T-helper 1 cell (primary cell): ENCODE data around the gene LRRC8A.
A peak's percentile ranks its signal among the peaks of the same experiment; 100 is the strongest.
"Not testable (repeated sequence)": the region's sequence is repeated elsewhere in the genome, so short reads cannot be mapped to it uniquely, and the experiment has no call there.

Experiments
- DNase-seq, 5 donors: peaks; one replicate each; pipeline ENCODE4 v3.0.0-alpha.2; 2012 to 2020

LRRC8A gene

DNA sequence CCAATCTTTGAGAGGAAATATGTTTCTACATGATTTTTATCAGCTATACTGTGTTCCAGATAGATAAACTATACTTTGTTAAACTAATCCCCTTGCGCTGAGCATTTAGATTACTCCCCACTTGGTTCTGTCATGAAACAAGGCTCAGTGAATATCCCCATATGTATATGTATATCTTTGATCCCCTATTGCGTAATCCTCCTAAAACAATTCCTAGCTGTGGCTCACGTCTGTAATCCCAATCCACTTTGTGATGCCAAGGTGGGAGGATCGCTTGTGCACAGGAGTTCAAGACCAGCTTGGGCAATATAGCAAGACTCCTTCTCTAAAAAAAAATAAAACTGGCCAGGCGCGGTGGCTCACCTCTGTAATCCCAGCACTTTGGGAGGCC lies 41.6 kb downstream of the LRRC8A start:
- DNase-seq: no peak

DNA sequence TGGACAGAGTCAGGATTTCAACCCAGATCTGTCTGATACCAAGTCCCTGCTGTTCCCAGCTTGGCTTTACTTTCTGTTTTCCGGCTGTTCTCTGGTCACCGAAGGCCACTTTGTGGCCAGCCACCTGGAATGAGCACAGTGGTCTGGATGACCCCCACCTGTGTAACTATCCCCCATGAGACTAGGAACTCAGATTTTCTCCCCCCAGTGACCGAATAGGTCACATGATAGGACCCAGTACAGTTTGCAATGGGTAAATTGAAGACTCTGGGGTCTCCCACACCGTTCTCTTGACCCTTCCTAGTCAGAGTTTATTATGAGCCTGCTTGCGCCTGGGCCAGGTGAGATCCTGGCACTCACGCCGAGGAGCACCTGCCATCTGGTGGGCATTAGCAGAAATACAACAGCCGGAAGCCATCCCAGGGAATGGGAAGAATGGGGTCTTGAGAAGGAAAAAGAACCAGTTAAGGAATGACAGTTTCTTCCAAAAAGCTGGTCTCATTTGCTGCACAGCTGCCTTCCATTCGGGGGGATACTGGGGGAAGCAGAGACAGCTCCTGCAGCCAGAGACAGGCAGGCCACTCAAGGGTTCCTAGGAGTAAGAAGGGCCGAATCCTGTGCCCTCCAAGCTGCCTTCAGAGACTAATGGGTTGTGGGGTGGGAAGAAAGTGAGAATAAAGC lies 45.9 kb downstream of the LRRC8A start:
- DNase-seq: peak in 3 of 5 donors; percentile 30 to 42 (median 37)

DNA sequence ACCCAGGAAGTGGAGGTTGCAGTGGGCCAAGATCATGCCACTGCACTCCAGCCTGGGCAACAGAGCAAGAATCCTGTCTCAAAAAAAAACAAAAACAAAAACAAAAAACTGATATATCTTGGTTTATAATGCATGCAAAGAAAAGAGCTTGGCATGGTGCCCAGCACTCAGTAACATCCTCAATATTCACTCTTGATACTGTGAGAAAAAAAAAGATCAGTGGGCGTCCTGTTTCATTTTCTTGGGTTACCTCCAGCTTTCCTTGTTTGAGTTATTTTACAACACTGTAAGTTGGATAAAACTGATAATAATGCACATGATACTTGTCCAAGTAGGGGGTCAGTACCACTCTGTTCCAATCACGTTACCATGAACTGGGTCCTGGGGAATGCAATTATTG lies 46.7 kb downstream of the LRRC8A start:
- no peak for DNase-seq

- DNase-seq: no peak
Measured at GRCh38 chr9:128929560-128929959, 47.6 kb downstream of the LRRC8A start.

DNA sequence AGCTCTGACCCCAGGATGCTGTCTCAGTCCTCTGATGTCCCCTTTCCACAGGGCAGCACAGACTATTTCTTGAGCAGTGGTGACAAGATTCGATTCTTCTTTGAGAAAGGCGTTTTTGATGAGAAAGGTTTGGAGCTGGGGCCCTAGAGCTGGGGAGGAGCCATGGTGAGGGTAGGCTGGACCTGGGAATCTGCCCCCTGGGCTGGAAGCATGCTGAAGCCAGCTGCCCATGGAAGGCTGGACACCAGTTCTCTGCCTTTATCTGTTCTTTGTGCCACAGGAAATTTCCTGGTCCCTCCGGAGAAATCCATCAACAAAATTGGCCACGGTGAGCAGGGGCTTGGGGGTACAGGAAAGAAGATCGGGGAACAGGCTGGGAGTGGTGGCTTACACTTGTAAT lies 51.8 kb downstream of the LRRC8A start:
- DNase-seq: no peak

DNA sequence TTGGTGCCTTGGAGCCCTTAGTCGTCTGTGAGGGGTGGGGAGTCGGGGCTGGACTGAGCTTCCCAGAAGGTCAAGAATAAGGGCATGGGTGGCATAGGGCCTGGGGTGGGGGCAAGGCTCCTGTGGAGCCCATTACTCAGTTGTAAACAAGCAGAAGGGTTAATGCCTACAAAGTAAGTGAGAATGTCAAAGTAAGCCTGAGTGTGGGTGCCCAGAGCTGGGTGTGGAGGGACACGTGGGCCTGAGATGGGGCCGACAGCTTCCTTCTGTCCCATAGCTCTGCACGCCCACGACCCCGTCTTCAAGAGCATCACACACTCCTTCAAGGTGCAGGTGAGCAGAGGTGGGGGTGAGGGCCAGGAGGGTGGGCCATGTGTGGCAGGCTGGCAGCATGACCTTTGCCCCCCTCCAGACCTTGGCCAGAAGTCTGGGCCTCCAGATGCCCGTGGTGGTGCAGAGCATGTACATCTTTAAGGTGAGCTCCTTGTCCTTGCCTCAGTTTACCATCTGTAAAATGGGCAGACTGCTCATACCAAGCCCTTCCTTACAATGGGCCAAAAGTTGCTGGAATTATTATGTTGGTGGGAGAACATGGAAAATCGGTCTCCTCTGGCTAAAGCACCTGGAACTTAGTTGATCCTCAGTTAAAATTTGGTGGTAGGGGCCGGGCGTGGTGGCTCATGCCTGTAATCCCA lies 54.4 kb downstream of the LRRC8A start:
- DNase-seq: no peak

DNA sequence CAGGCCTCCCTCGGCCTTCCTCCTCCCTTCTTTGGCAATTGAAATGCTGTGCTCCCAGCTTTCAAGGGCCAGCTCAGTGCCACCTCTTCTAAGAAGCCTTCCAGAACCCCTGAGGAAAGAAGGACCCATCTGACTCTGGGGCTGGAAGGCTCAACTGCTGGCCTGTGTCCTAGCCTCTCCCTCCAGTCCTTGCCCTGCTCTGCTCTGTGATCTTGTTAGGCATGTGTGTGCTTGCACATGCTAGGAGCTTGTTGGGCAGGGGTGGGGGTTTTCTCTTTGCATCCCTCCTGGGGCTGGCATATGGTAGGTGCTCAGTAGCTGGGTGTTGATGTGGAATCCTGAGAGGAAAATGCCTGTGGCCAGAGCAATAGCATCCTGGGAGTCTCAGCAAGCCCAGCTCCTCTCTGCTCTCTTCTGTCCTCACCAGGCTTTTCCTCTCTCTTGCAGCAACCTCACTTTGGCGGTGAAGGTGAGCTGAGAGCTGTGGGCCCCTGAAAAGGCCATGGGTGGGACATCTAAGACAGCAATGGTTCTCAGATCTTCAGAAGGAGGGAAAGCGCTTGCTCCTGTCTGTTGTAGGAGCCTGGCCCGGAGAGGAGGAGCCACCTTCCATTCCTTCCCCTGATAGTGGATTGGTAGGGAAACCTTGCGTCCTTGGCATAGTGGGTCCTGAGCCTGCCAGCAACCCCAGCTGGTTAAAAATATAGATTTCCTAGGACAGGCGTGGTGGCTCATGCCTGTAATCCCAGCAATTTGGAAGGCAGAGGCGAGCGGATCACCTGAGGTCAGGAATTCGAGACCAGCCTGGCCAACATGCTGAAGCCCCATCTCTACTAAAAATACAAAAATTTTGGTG lies 55.6 kb downstream of the LRRC8A start:
- no peak for DNase-seq

DNA sequence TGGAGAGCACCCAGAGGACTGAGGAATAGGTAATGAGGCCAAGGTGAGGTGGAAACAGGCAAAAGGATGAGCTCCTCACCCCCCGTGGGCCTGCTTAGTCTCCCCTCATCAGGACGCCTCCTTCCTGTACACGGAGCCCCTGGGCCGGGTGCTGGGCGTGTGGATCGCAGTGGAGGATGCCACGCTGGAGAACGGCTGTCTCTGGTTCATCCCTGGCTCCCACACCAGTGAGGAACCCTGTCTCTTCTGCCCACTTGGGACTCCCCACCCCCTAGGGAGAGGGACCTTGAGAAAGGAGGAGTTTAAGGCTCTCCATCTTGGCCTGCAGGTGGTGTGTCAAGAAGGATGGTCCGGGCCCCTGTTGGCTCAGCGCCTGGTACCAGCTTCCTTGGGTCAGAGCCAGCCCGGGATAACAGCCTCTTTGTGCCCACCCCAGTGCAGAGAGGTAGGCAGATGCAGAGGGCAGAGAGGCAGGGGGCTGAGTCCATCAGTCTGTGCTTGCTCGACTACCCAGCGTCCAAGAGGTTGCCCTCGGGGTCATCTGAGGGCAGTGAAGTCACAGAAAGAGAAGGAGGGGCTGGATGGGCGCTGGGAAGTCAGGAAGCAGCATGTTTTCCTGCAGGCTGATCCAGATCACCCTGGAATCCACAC lies 58.5 kb downstream of the LRRC8A start:
- no peak for DNase-seq

GRCh38 chr9:128940946-128941755 lies 59.2 kb downstream of the LRRC8A start:
- no peak for DNase-seq

DNA sequence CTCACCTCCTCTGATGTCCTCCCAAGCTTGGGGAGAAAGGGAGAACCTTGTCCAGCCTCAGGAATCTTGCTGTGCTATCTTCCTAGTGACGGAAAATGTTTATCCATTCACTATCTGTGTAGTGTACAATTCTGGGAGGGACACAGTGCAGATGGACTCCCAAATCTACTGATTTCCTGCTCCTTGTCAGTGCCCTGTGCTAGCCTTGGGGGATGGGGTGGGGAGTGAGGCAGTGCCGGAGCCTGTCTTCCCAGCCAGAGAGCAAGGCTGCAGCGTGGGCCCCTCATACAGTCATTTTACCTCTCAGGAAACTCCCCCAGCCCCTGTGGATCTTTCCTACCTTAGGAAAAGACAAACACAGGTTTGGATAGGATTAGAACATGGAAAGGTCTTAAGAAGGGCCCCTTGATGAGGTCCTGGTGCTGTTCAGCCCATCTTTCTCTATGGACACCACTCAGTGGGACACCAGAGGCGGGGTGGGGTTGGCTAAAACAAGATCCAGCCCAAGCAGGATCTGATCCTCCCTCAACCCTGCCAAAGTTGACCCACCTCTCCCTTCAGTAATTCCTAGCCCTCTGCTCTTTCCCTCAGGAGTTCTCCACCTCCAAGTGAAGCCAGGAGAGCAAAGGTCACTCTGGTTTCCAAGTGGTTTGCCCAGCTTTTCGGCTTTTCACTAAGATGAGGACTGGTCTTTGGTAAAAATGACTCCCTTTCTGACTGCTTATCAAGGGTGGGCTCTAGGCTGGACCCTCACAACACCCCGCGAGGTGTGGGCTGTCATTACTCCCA lies 62.1 kb downstream of the LRRC8A start:
- no peak for DNase-seq

GRCh38 chr9:128944966-128945365 lies 63.0 kb downstream of the LRRC8A start:
- not testable (repeated sequence) for DNase-seq

- no peak for DNase-seq
Measured at GRCh38 chr9:128945798-128946501, 64.0 kb downstream of the LRRC8A start.

DNA sequence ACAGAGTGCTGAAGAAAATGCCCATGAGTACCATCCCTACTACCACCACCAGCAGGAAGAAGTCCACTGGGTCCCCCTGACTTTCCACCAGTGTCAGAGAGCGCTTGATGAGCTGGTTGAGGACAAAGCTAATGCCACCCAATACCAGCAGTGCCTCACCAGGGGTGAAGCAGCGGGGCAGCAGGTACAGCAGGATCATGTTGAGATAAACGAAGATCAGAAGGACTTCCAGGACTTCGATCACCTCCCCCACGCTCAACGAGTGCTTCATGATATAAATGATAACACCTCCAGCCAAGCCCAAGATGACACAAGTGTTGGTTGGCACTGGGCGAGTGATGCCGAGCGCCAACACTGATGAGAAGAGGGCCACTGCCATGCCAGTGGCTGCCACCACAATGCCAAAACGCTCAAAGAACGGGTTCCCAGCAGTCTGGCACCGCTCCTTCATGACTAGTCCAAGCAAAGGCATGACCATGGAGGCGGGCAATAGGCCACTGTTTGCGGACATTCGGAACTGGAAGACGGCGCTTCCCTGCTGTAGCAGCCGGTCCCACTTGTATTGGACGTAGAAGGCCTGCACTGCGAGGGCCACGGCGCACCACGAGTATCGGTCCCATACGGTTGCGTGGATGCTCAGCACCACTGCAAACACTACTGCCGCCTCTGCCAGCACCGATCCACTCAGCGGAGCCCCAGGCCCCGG lies 64.8 kb downstream of the LRRC8A start:
- DNase-seq: no peak

DNA sequence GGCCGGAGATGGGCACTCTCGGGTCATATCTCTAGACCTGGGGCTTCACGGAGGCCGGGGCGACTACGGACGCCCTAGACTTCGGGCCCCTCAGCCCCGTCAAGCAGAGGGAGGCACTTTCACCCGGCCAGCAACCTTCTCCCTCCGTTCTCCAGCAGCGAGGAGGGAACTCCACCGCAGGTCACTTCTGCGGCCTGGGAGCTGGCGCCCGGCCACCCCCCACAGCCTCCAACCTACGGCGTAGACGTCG lies 65.3 kb downstream of the LRRC8A start:
- no peak for DNase-seq

GRCh38 chr9:128947527-128948301 lies 65.8 kb downstream of the LRRC8A start, which contains the start of the genes DOLK and NUP188:
TSS of gene DOLK (minus strand) at chr9:128947603. CDS start at chr9:128947303, 300 bp downstream.
TSS of gene NUP188 (plus strand) at chr9:128947699. CDS start at chr9:128947720, 21 bp downstream.
- DNase-seq: peak; percentile 93 to 98 (median 98)

DNA sequence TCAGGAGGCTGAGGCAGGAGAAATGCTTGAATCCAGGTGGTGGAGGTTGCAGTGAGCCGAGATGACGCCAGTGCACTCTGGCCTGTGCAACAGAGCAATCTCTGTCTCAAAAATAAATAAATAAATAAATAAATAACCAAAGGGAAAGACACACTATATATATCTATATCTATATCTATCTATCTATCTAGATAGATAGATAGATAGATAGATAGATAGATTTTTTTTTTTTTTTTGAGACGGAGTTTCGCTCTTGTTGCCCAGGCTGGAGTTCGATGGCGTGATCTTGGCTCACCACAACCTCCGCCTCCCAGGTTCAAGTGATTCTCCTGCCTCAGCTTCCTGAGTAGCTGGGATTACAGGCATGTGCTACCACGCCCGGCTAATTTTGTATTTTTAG lies 79.5 kb downstream of the LRRC8A start:
- not testable (repeated sequence) for DNase-seq
